ENCODE measurements around the gene SEMA3F. TPM values are rescaled to one million over a fixed set of nuclear protein-coding genes. Genes with fewer than 3 reads are reported as not detected.

SEMA3F gene
- total RNA-seq, 6 experiments from 2014 or later = 1.2 to 5.9 (median 4.2) TPM

DNA sequence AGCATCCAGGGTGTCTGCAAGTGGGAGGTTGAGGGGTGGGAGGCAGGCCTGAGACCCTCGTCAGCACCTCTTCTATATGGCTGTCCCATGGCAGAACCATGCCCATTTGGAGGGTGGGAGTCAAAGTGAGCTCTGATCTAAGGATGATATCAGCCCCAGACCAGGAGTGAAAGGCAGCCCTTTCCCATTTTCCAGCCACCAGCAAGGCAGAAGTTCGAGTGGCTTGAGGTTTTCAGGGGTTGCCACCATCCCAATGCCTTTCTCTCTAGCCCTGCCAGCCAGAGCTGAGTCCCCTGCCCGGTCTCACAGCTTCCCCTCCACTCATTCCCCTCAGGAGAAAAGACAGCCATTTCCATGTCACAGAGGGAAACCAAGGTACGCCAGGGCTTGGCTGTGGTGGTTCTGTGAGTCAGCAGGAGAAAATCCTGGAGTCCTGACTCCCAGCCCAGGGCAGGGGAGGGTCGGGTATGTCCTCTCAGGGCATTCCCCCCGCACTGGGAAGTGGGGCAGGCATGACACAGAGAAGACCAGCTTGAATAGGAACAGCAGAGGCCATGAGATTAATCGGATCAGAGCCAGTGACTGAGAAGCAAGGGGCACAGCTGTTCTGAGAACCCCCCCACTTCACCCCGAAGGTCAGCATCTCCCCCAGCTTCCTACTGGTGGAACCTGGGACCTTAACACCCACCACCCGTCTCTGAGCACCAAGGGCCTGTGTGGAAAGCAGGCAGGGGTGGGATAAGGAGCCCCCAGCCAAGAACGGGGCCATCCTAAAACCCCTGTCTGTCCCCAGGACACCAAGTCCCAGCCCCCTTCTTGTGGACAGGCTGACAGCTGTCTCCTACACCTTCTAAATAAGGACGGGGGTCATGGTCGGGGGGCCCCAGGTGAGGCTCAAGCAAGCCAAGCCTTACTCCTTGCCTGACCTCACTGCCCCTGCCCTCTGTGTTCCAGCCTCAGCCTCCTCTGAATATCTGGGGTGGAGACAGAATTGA is 49.0 kb downstream of the SEMA3F start:
- H3K27me3 ChIP-seq = no peaks in the 10 kb centered on the region
- 38% methylated on average over 6 of the region's 12 CpGs for WGBS (ENCODE audit: insufficient coverage, low coverage, low lambda C conversion rate, missing lambda C conversion rate)
- peak overlapping the region; percentile 76 to 99 (median 98) for H3K27ac ChIP-seq
- H3K4me3 ChIP-seq = peak overlapping the region in 2 of 3 donors; percentile 88 to 94
- DNase-seq (peak in 1 of 3 donors; percentile 20), ATAC-seq (no peak)
- intact Hi-C loops (cut with DNase I) = no loop called here
- no peaks in the 10 kb centered on the region for H3K36me3 ChIP-seq
- no peaks in the 10 kb centered on the region for H3K9me3 ChIP-seq
- peaks cover 0 to 63% (median 29%) of the 10 kb centered on the region in 4 donors for H3K4me1 ChIP-seq
- TF ChIP-seq CTCF (IDR thresholded peaks at IDR 0.05) (no peak), POLR2A (IDR thresholded peaks at IDR 0.05) (no peak)

DNA sequence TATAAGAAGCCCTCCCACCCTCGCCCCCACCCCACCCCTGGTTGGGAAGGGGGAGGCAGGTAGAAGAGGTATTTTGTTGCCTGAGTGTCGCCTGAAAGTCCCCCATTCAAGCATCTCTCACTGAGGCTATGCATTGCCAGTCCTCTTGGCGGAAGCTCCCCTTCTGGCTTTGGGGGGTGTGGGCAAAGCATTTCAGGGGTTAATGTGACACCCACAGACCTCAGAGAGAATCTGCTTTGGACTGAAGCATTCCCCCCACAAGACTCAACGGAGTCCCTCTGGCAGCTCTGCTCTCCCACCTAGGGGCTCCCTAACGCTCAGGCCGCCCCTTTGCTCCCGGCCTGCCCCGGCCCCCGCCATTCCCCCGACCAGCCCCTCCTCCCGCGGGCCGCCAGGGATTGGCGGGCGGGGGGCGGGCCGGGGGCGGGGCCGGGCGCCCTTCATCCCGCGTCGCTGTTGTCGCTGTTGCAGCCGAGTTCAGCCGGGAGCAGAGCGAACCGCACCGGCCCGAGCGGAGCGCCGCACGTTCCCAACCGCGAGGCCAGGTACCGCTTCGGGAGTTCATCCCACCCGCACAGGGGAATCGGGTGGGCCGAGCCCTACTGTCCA is 49.8 kb downstream of the SEMA3F start, which contains the start of gene SLC38A3:
Gene SLC38A3 (plus strand): TSS at position 468 of the 609 bp plus-strand sequence. CDS start 8,929 bp downstream, outside the sequence.
- 0% methylated on average over 1 of the region's 41 CpGs for WGBS (ENCODE audit: insufficient coverage, low coverage, low lambda C conversion rate, missing lambda C conversion rate)
- Histone ChIP-seq H3K4me1 (peaks cover 0 to 70% (median 32%) of the 10 kb centered on the region in 4 donors), H3K27ac (peak within 1 kb of the TSS; percentile 76 to 99 (median 98)), H3K27me3 (no peaks in the 10 kb centered on the region), H3K4me3 (peak within 1 kb of the TSS; percentile 77 to 94 (median 88)), H3K36me3 (no peaks in the 10 kb centered on the region), H3K9me3 (no peaks in the 10 kb centered on the region)
- TF ChIP-seq CTCF (IDR thresholded peaks at IDR 0.05) = no peak
- TF ChIP-seq POLR2A (IDR thresholded peaks at IDR 0.05) = peak; percentile 61
- ATAC-seq (peak; percentile 40 to 66 (median 62)), DNase-seq (peak; percentile 68 to 80 (median 77))
- intact Hi-C loops (cut with DNase I) = no loop called here

GRCh38 chr3:50205413-50206276 is 50.5 kb downstream of the SEMA3F start:
- no peaks in the 10 kb centered on the region for H3K27me3 ChIP-seq
- peaks cover 0 to 76% (median 34%) of the 10 kb centered on the region in 4 donors for H3K4me1 ChIP-seq
- peak overlapping the region; percentile 77 to 94 (median 88) for H3K4me3 ChIP-seq
- H3K9me3 ChIP-seq = no peaks in the 10 kb centered on the region
- peak; percentile 55 for TF ChIP-seq POLR2A (IDR thresholded peaks at IDR 0.05)
- no peak for TF ChIP-seq CTCF (IDR thresholded peaks at IDR 0.05)
- ATAC-seq (peak; percentile 50 to 71 (median 62)), DNase-seq (peak; percentile 92 to 97 (median 96))
- H3K36me3 ChIP-seq = no peaks in the 10 kb centered on the region
- 1% methylated on average over 13 of the region's 67 CpGs for WGBS (ENCODE audit: insufficient coverage, low coverage, low lambda C conversion rate, missing lambda C conversion rate)
- intact Hi-C loops (cut with DNase I) = no loop called here
- H3K27ac ChIP-seq = peak overlapping the region; percentile 76 to 99 (median 98)

Data from right lobe of liver (tissue), 6 donors.